ENCODE results near the gene CLEC2L.

DNA sequence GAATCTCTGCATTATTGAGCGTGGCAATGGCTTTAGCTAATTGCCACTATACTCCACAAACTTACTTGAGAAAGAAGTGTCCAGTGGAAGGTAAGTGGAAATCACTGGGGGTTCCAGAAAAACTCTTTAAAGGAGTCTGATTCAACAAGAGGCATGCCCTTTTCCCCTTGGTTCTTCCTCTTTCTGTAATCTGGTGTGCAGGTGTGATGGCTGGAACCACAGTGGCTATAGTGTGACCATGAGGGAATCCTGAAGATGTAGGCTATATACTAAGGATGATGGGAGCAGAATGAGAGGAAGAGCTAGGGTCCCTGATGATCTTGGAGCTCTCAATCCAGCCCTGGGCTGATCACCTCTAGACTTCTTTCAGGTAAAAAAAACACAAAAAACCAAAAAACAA lies 2.0 kb upstream of the CLEC2L start:
- TF ChIP-seq CTCF (IDR thresholded peaks at IDR 0.05) = no peak
- TF ChIP-seq POLR2A (IDR thresholded peaks at IDR 0.05) = no peak
